GM12878 (cell line): Measurements from ENCODE around the gene TIPARP. TPM values are rescaled to one million over a fixed set of nuclear protein-coding genes. Genes with fewer than 3 reads are reported as not detected.

ENCODE experiments used
- ATAC-seq: fragments of 200-7000 bp; cut with Tn5 transposase; 3 replicates; pipeline ENCODE4 v1.9.1; 2020; ENCODE audit warnings: mild to moderate bottlenecking, moderate library complexity
- BruUV-seq: library from RNA; stranded (reverse); fragments of 400-500 nt; replicated peaks from 2 replicates; lab custom pipeline; 2021; lab: Mats Ljungman, UMichigan
- CTCF ChIA-PET: fragments of 300-600 bp; sonication (Branson Sonifier 250); formaldehyde crosslinking; extraction: SDS; loops from one replicate; lab custom pipeline; 2021; ENCODE audit warnings: inconsistent platforms; lab: Yijun Ruan, JAX
- POLR2A ChIA-PET: fragments of 350-600 bp; formaldehyde crosslinking; extraction: SDS; loops from one replicate; lab custom pipeline; 2021; ENCODE audit warnings: inconsistent platforms; lab: Charles Lee
- RAD21 ChIA-PET: fragments of 300-600 bp; sonication (Branson Sonifier 250); formaldehyde crosslinking; loops from one replicate; lab custom pipeline; 2023; ENCODE audit warnings: antibody characterized with exemption; ENCODE audit not compliant: unreplicated experiment; lab: Charles Lee
- SMC1A ChIA-PET: fragments of 300-600 bp; sonication (Branson Sonifier 250); formaldehyde crosslinking; loops from one replicate; lab custom pipeline; 2023; ENCODE audit not compliant: unreplicated experiment, uncharacterized antibody; lab: Charles Lee
- DNase-seq: peaks from one replicate; pipeline ENCODE4 v3.0.0-alpha.2; 2011; ENCODE audit warnings: low read depth, low spot score
- FAIRE-seq: peaks from 3 replicates; lab custom pipeline; 2011; peaks lifted over from hg19 to GRCh38; lab: Jason Lieb, UNC
- H2AFZ ChIP-seq: 2 replicates; pipeline ENCODE4 v1.6.0; 2011; ENCODE audit warnings: low read depth, low read length, control low read depth; ENCODE audit not compliant: control insufficient read depth
- H3K27ac ChIP-seq: 2 replicates; pipeline ENCODE4 v1.5.1; 2011; ENCODE audit warnings: control low read depth; ENCODE audit not compliant: control insufficient read depth, insufficient read depth
- H3K27me3 ChIP-seq, 2 experiments: replicated peaks in 1 of 2; 2 replicates each; pipeline versions ENCODE4 v1.6.0 to v1.6.1; 2011; ENCODE audit warnings: low read length in 1 of 2; ENCODE audit not compliant: control insufficient read depth in 2 of 2, insufficient read depth in 2 of 2
- H3K36me3 ChIP-seq, 2 experiments: 2 replicates each; pipeline ENCODE4 v1.5.1; 2011; ENCODE audit warnings: low read length in 1 of 2; ENCODE audit not compliant: control insufficient read depth in 2 of 2, insufficient read depth in 2 of 2
- H3K4me1 ChIP-seq: 2 replicates; pipeline ENCODE4 v1.6.1; 2011; ENCODE audit warnings: mild to moderate bottlenecking, low read length, moderate library complexity, mixed read lengths; ENCODE audit not compliant: control insufficient read depth, insufficient read depth
- H3K4me2 ChIP-seq: 2 replicates; pipeline ENCODE4 v1.6.0; 2011; ENCODE audit warnings: control low read depth; ENCODE audit not compliant: control insufficient read depth, insufficient read depth
- H3K4me3 ChIP-seq: fragments of 200-600 bp; sonication (generic); 2 replicates; pipeline ENCODE4 v1.5.1; 2016
- H3K79me2 ChIP-seq: 2 replicates; pipeline ENCODE4 v1.6.0; 2011; ENCODE audit warnings: low read length; ENCODE audit not compliant: control insufficient read depth, insufficient read depth
- H3K9ac ChIP-seq: 2 replicates; pipeline ENCODE4 v1.8.0; 2011; ENCODE audit warnings: low read length, control low read depth, mixed read lengths; ENCODE audit not compliant: control insufficient read depth, insufficient read depth
- H3K9me3 ChIP-seq: replicated peaks from 3 replicates; pipeline ENCODE4 v1.5.1; 2011; ENCODE audit warnings: mild to moderate bottlenecking, low read length; ENCODE audit not compliant: control insufficient read depth, insufficient read depth
- H4K20me1 ChIP-seq: 2 replicates; pipeline ENCODE4 v1.6.0; 2011; ENCODE audit not compliant: control insufficient read depth, insufficient read depth
- CUX1 ChIP-seq: IDR thresholded peaks from 2 replicates; pipeline ENCODE4 v1.6.1; 2012; ENCODE audit warnings: improper control_type of control experiment, low read depth, low read length; ENCODE audit not compliant: insufficient replicate concordance
- HDAC2 ChIP-seq: fragments of 200-600 bp; sonication (generic); IDR thresholded peaks from 2 replicates; pipeline ENCODE4 v1.6.1; 2017
- NFXL1 ChIP-seq: fragments of 450-650 bp; IDR thresholded peaks from 2 replicates; pipeline ENCODE4 v1.6.1; 2017; ENCODE audit warnings: antibody characterized with exemption, mild to moderate bottlenecking, borderline replicate concordance
- SUPT20H ChIP-seq: IDR thresholded peaks from 2 replicates; pipeline ENCODE4 v1.6.1; 2011; ENCODE audit warnings: low read depth, mild to moderate bottlenecking, low read length, moderate library complexity, borderline replicate concordance; ENCODE audit not compliant: control insufficient read depth
- ZNF217 ChIP-seq: fragments of 450-650 bp; IDR thresholded peaks from 2 replicates; pipeline ENCODE4 v1.6.1; 2017; ENCODE audit warnings: antibody characterized with exemption, mild to moderate bottlenecking
- WGBS: methylation state at CpG from one replicate; pipeline ENCODE4 v1.1.6; 2016; ENCODE audit warnings: low lambda C conversion rate; ENCODE audit not compliant: insufficient replicate concordance, insufficient coverage; ENCODE audit errors: missing lambda C conversion rate; 5-methylcytosine and 5-hydroxymethylcytosine counted together
- in situ Hi-C: fragments of 300-500 bp; cut with MboI; formaldehyde crosslinking; loops from 9 replicates; pipeline ENCODE4 v1.14.3; 2018; ENCODE audit warnings: mixed read lengths
- intact Hi-C: fragments of 100-400 bp; cut with micrococcal nuclease; formaldehyde crosslinking; loops from one replicate; pipeline ENCODE4 v1.14.2; 2022; ENCODE audit not compliant: unreplicated experiment
- polyA plus RNA-seq, 11 experiments: library from polyadenylated mRNA; depleted of rRNA in 4 of 11; unstranded in 6 of 11; stranded (reverse) in 5 of 11; fragments of >200 nt; fragmentation: Nextera tagmentation in 4 of 11; fragmentation: Illumina TruSeq in 1 of 11; extraction: Ambion mirVana in 4 of 11; extraction: Trizol in 1 of 11; gene quantifications; 1 replicate in 1 of 11; 2 replicates in 10 of 11; pipeline versions ENCODE4 v1.2.1 to v1.2.3, GENCODE V29; 2011 to 2016; ENCODE audit warnings: inconsistent platforms in 2 of 11, missing spikeins in 2 of 11, low read depth in 1 of 11
- total RNA-seq, 4 experiments: library from RNA; depleted of rRNA in 3 of 4; stranded (reverse); fragments of >200 nt in 3 of 4; fragmentation: Illumina TruSeq in 1 of 4; extraction: Trizol in 1 of 4; gene quantifications; 2 replicates each; pipeline versions ENCODE4 v1.2.1 to v1.2.3, GENCODE V29; 2013 to 2021
- TF ChIP-seq, protein P1 (sequence below): IDR thresholded peaks from 2 replicates; pipeline ENCODE4 v1.6.1; 2011; ENCODE audit warnings: mild to moderate bottlenecking, low read depth, low read length, moderate library complexity; ENCODE audit not compliant: insufficient replicate concordance

The TIPARP gene
- total and polyA plus RNA-seq, 10 of the 15 experiments (the other 5 are each of a cell fraction or from before 2014, with no cell fraction given): 3.2 to 21.5 (median 12.0) TPM

DNA sequence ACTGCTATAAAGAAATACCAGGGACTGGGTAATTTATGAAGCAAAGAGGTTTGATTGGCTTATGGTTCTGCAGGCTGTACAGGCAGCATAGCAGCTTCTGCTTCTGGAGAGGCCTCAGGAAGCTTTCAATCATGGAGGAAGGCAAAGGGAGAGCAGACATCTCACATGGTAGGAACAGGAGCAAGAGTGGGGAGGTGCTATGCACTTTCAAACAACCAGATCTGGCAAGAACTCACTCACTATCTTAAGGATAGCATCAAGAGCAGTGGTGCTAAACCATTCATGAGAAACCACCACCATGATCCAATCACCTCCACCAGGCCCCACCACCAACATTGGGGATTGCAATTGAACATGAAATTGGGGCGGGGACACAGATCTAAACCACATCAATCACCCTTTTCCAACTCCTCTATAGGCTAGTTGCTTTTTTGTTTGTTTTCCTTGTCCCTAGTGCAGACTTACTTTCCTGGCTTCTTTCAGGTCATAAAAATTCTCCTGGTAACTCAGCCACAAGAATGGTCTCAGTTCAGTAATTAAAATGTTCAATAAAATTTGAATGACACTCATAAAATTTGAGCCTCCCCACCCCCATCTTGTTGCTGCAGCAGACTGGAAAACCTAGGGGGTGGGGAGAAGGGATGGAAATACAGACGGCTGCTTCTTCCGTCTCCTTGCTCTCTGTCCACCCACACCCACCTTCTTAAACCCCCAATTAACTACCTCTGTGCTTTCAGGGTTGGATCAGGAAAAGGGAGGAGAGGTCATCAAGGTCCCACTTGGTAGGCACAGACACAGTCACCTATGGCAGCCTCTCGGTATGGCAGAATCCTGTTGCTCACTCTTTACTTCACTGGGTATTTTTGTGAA, 16.3 kb upstream of the TIPARP start:
- ATAC-seq: no peak
- WGBS: 98% methylated on average over 4 of the region's 4 CpGs

More for the DNA sequence above, 16.3 kb upstream of the TIPARP start:
- Histone ChIP-seq H3K4me3 (no peak overlapping the region), H3K4me2 (no peak overlapping the region), H3K36me3 (no peaks in the 10 kb centered on the region), H3K27ac (no peak overlapping the region), H4K20me1 (no peaks in the 10 kb centered on the region), H3K4me1 (peaks cover 37% of the 10 kb centered on the region), H3K27me3 (no peaks in the 10 kb centered on the region), H3K79me2 (no peaks in the 10 kb centered on the region), H3K9ac (no peak overlapping the region), H3K9me3 (no peaks in the 10 kb centered on the region), H2AFZ (peak overlapping the region; percentile 4; the same call in 1 of the 2 replicates)
- intact Hi-C loops: no loop called here
- ChIA-PET POLR2A (interaction anchor here (1.1 kb wide), 1 partner anchor 10 kb away, joined by 3 read pairs; no protein-coding TSS in a partner anchor), SMC1A (interaction anchor here (1.0 to 2.1 kb wide), 2 partner anchors 11 to 13 kb away, joined by 3 to 11 read pairs; no protein-coding TSS in a partner anchor), CTCF (interaction anchor here (4.3 kb wide), 1 partner anchor 13 kb away, joined by 40 read pairs; no protein-coding TSS in a partner anchor), RAD21 (interaction anchor here (0.8 kb wide), 2 partner anchors 102 to 103 kb away, joined by 3 read pairs; partner anchors contain the start of gene SSR3)
- DNase-seq (no peak), FAIRE-seq (no peak)
- in situ Hi-C loops: no loop called here
- TF ChIP-seq SUPT20H (no peak), HDAC2 (no peak), CUX1 (no peak), ZNF217 (no peak), NFXL1 (no peak)
- TF ChIP-seq, protein P1, sequence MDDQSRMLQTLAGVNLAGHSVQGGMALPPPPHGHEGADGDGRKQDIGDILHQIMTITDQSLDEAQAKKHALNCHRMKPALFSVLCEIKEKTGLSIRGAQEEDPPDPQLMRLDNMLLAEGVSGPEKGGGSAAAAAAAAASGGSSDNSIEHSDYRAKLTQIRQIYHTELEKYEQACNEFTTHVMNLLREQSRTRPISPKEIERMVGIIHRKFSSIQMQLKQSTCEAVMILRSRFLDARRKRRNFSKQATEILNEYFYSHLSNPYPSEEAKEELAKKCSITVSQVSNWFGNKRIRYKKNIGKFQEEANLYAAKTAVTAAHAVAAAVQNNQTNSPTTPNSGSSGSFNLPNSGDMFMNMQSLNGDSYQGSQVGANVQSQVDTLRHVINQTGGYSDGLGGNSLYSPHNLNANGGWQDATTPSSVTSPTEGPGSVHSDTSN: no peak
- no TSS peak for BruUV-seq
